Measurements from ENCODE around the gene ALDH4A1.

GRCh38 chr1:18878538-18879214 lies 23.7 kb downstream of the ALDH4A1 start:
- TF ChIP-seq CTCF (IDR thresholded peaks at IDR 0.05; ENCODE audit: low read depth, low read length, missing input control) (no peak), YY1 (IDR thresholded peaks at IDR 0.05) (no peak), MAX (IDR thresholded peaks at IDR 0.05) (no peak), NR2F2 (IDR thresholded peaks at IDR 0.05) (no peak), REST (IDR thresholded peaks at IDR 0.05) (no peak), SP1 (IDR thresholded peaks at IDR 0.05) (no peak), GABPA (IDR thresholded peaks at IDR 0.05 in 1 of 2, conservative IDR thresholded peaks at IDR 0.05 in 1 of 2) (no peak)
- TF ChIP-seq, protein P1, sequence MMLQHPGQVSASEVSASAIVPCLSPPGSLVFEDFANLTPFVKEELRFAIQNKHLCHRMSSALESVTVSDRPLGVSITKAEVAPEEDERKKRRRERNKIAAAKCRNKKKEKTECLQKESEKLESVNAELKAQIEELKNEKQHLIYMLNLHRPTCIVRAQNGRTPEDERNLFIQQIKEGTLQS (IDR thresholded peaks at IDR 0.05) = no peak

Measured in liver (tissue), 3 donors.